DMS153 treated with DMSO at 0.1 percent for 48 hours (cell line): ENCODE data around the gene CCDC170.
"Not testable (repeated sequence)": the region's sequence is repeated elsewhere in the genome, so short reads cannot be mapped to it uniquely, and the experiment has no call there.

ENCODE experiments used
- DNase-seq: peaks from one replicate; lab custom pipeline; 2025; ENCODE audit not compliant: unreplicated experiment; lab: John Stamatoyannopoulos, UW

CCDC170 gene

GRCh38 chr6:151493804-151494234, at the start of gene CCDC170:
Gene CCDC170, plus strand, starts transcription at chr6:151494017. Its CDS starts 112 bp downstream, at chr6:151494129.
- DNase-seq = no peak

GRCh38 chr6:151445482-151445881, 48.3 kb upstream of the CCDC170 start:
- DNase-seq = no peak

GRCh38 chr6:151447237-151447636, 46.6 kb upstream of the CCDC170 start:
- DNase-seq = no peak

GRCh38 chr6:151448623-151449022, 45.2 kb upstream of the CCDC170 start:
- no peak for DNase-seq

GRCh38 chr6:151450928-151451327, 42.9 kb upstream of the CCDC170 start:
- not testable (repeated sequence) for DNase-seq

- DNase-seq = no peak
Measured at GRCh38 chr6:151451417-151451949, 42.3 kb upstream of the CCDC170 start.

GRCh38 chr6:151451950-151452749, 41.7 kb upstream of the CCDC170 start, which contains the start of gene RMND1:
Gene RMND1, minus strand, starts transcription at chr6:151452126. Its CDS starts 6,315 bp downstream, at chr6:151445811.
- DNase-seq = peak; percentile 99

- no peak for DNase-seq
Measured at GRCh38 chr6:151452750-151453427, 40.9 kb upstream of the CCDC170 start.

- DNase-seq = not testable (repeated sequence)
Measured at GRCh38 chr6:151455751-151456398, 37.9 kb upstream of the CCDC170 start.

GRCh38 chr6:151461673-151462072, 32.1 kb upstream of the CCDC170 start:
- DNase-seq = no peak

- DNase-seq = no peak
Measured at GRCh38 chr6:151464702-151465101, 29.1 kb upstream of the CCDC170 start.

GRCh38 chr6:151475653-151476523, 17.9 kb upstream of the CCDC170 start:
- DNase-seq = peak; percentile 18

GRCh38 chr6:151477726-151478125, 16.1 kb upstream of the CCDC170 start:
- no peak for DNase-seq

GRCh38 chr6:151478670-151479069, 15.1 kb upstream of the CCDC170 start:
- DNase-seq = no peak

- no peak for DNase-seq
Measured at GRCh38 chr6:151481786-151482185, 12.0 kb upstream of the CCDC170 start.

GRCh38 chr6:151482290-151482689, 11.5 kb upstream of the CCDC170 start:
- DNase-seq = no peak

- DNase-seq = no peak
Measured at GRCh38 chr6:151483994-151484393, 9.8 kb upstream of the CCDC170 start.

- DNase-seq = no peak
Measured at GRCh38 chr6:151488226-151488625, 5.6 kb upstream of the CCDC170 start.

GRCh38 chr6:151490996-151491395, 2.8 kb upstream of the CCDC170 start:
- no peak for DNase-seq

GRCh38 chr6:151493161-151493803, 535 bp upstream of the CCDC170 start:
- DNase-seq = no peak
